H9 (cell line): ENCODE measurements around the gene ATAD3C. TPM values are rescaled to one million over a fixed set of nuclear protein-coding genes. Genes with fewer than 3 reads are reported as not detected.
A peak's percentile ranks its signal among the peaks of the same experiment; 100 is the strongest.

Experiments used
- DNase-seq: peaks from one replicate; pipeline ENCODE4 v3.0.0-alpha.2; 2017
- H2AFZ ChIP-seq: one replicate; pipeline ENCODE4 v1.6.1; 2013; ENCODE audit warnings: mild to moderate bottlenecking, low read length, control low read depth, moderate library complexity
- H2AK5ac ChIP-seq: 2 replicates; pipeline ENCODE4 v1.6.1; 2013; ENCODE audit warnings: low read length, control low read depth, mixed read lengths; ENCODE audit not compliant: insufficient read length
- H2BK120ac ChIP-seq: one replicate; pipeline ENCODE4 v1.6.1; 2013; ENCODE audit warnings: low read depth, mild to moderate bottlenecking, low read length, control low read depth, inconsistent platforms; ENCODE audit not compliant: poor library complexity, severe bottlenecking
- H2BK12ac ChIP-seq: 2 replicates; pipeline ENCODE4 v1.6.1; 2013; ENCODE audit warnings: low read length, control low read depth, mixed read lengths, low read depth; ENCODE audit not compliant: insufficient read length
- H2BK15ac ChIP-seq: 2 replicates; pipeline ENCODE4 v1.6.1; 2013; ENCODE audit warnings: low read depth, low read length, control low read depth
- H2BK20ac ChIP-seq: one replicate; pipeline ENCODE4 v1.6.1; 2013; ENCODE audit warnings: low read depth, mild to moderate bottlenecking, low read length, control low read depth, inconsistent platforms; ENCODE audit not compliant: poor library complexity, severe bottlenecking
- H2BK5ac ChIP-seq: 2 replicates; pipeline ENCODE4 v1.6.1; 2013; ENCODE audit warnings: low read length, control low read depth, mixed read lengths; ENCODE audit not compliant: insufficient read length
- H3K14ac ChIP-seq: 2 replicates; pipeline ENCODE4 v1.6.1; 2013; ENCODE audit warnings: low read length, control low read depth; ENCODE audit not compliant: insufficient read depth
- H3K18ac ChIP-seq: 2 replicates; pipeline ENCODE4 v1.6.1; 2013; ENCODE audit warnings: low read depth, mild to moderate bottlenecking, mixed read lengths, low read length, control low read depth; ENCODE audit not compliant: insufficient read length
- H3K23ac ChIP-seq: 2 replicates; pipeline ENCODE4 v1.6.1; 2013; ENCODE audit warnings: low read length, control low read depth, mixed read lengths, low read depth; ENCODE audit not compliant: insufficient read length
- H3K23me2 ChIP-seq: 2 replicates; pipeline ENCODE4 v1.6.1; 2013; ENCODE audit warnings: low read depth, mild to moderate bottlenecking, mixed read lengths, low read length, control low read depth; ENCODE audit not compliant: insufficient read length, poor library complexity, severe bottlenecking
- H3K27ac ChIP-seq: 2 replicates; pipeline ENCODE4 v1.5.1; 2013; ENCODE audit warnings: low read length, control low read depth, mixed read lengths, low read depth; ENCODE audit not compliant: insufficient read length
- H3K27me3 ChIP-seq: 2 replicates; pipeline ENCODE4 v1.6.1; 2013; ENCODE audit warnings: low read length, control low read depth, inconsistent platforms; ENCODE audit not compliant: insufficient read depth
- H3K4ac ChIP-seq: 2 replicates; pipeline ENCODE4 v1.6.1; 2013; ENCODE audit warnings: low read depth, mild to moderate bottlenecking, control low read depth, inconsistent platforms, low read length, moderate library complexity
- H3K4me1 ChIP-seq: 2 replicates; pipeline ENCODE4 v1.6.1; 2013; ENCODE audit warnings: low read length, control low read depth, inconsistent platforms; ENCODE audit not compliant: insufficient read depth
- H3K4me2 ChIP-seq: 2 replicates; pipeline ENCODE4 v1.6.1; 2013; ENCODE audit warnings: low read length, control low read depth, mixed read lengths; ENCODE audit not compliant: insufficient read length, insufficient read depth
- H3K56ac ChIP-seq: 2 replicates; pipeline ENCODE4 v1.6.1; 2013; ENCODE audit warnings: low read depth, mild to moderate bottlenecking, mixed read lengths, low read length, control low read depth; ENCODE audit not compliant: insufficient read length
- H3K79me1 ChIP-seq: 2 replicates; pipeline ENCODE4 v1.6.1; 2013; ENCODE audit warnings: low read depth, mild to moderate bottlenecking, moderate library complexity, low read length, control low read depth, inconsistent platforms; ENCODE audit not compliant: insufficient read depth, poor library complexity, severe bottlenecking
- H3K79me2 ChIP-seq: 2 replicates; pipeline ENCODE4 v1.6.1; 2013; ENCODE audit warnings: low read length, control low read depth, inconsistent platforms; ENCODE audit not compliant: insufficient read depth
- H3K9ac ChIP-seq: 2 replicates; pipeline ENCODE4 v1.6.1; 2013; ENCODE audit warnings: low read length, control low read depth, mixed read lengths; ENCODE audit not compliant: insufficient read length; ENCODE audit errors: extremely low read depth
- H3K9me3 ChIP-seq: one replicate; pipeline ENCODE4 v1.6.1; 2013; ENCODE audit warnings: low read depth, low read length, inconsistent platforms; ENCODE audit not compliant: control insufficient read depth
- H3T11ph ChIP-seq: one replicate; pipeline ENCODE4 v1.6.1; 2013; ENCODE audit warnings: mild to moderate bottlenecking, low read length, control low read depth, inconsistent platforms
- H4K20me1 ChIP-seq: one replicate; pipeline ENCODE4 v1.6.1; 2013; ENCODE audit not compliant: control insufficient read depth, insufficient read length, insufficient read depth
- H4K5ac ChIP-seq: 2 replicates; pipeline ENCODE4 v1.6.1; 2013; ENCODE audit warnings: low read depth, mild to moderate bottlenecking, mixed read lengths, low read length, control low read depth; ENCODE audit not compliant: insufficient read length
- H4K8ac ChIP-seq: replicated peaks from 2 replicates; pipeline ENCODE4 v1.6.1; 2013; ENCODE audit warnings: low read length, control low read depth, mixed read lengths, low read depth; ENCODE audit not compliant: insufficient read length
- H4K91ac ChIP-seq: 2 replicates; pipeline ENCODE4 v1.6.1; 2013; ENCODE audit warnings: low read depth, mild to moderate bottlenecking, moderate library complexity, mixed read lengths, low read length, control low read depth; ENCODE audit not compliant: insufficient read length
- H3K27ac Mint-ChIP-seq, 3 experiments: 2 replicates in 2 of 3; 3 replicates in 1 of 3; pipeline ENCODE4 v1.8.0; 2020 to 2021; ENCODE audit warnings: mixed read lengths in 3 of 3, mild to moderate bottlenecking in 1 of 3, moderate library complexity in 1 of 3
- H3K27me3 Mint-ChIP-seq: 2 replicates; pipeline ENCODE4 v1.8.0; 2021; ENCODE audit warnings: low read depth, mild to moderate bottlenecking, moderate library complexity, mixed read lengths
- H3K36me3 Mint-ChIP-seq, 3 experiments: 2 replicates in 2 of 3; 3 replicates in 1 of 3; pipeline ENCODE4 v1.8.0; 2020 to 2021; ENCODE audit warnings: low read depth in 3 of 3, mixed read lengths in 3 of 3; ENCODE audit not compliant: insufficient read depth in 1 of 3
- H3K4me1 Mint-ChIP-seq, 2 experiments: 2 replicates each; pipeline ENCODE4 v1.8.0; 2020; ENCODE audit warnings: mixed read lengths in 2 of 2
- H3K4me3 Mint-ChIP-seq, 2 experiments: 2 replicates in 1 of 2; 3 replicates in 1 of 2; pipeline ENCODE4 v1.8.0; 2020 to 2021; ENCODE audit warnings: mild to moderate bottlenecking in 2 of 2, mixed read lengths in 2 of 2, moderate library complexity in 1 of 2
- H3K9me3 Mint-ChIP-seq, 2 experiments: 2 replicates in 1 of 2; 3 replicates in 1 of 2; pipeline ENCODE4 v1.8.0; 2020; ENCODE audit warnings: mild to moderate bottlenecking in 2 of 2, mixed read lengths in 2 of 2, moderate library complexity in 1 of 2
- CTCF ChIP-seq: fragments of 200-600 bp; sonication (generic); conservative IDR thresholded peaks from 3 replicates; pipeline ENCODE4 v1.8.0; 2021; ENCODE audit warnings: antibody characterized with exemption, mild to moderate bottlenecking
- WGBS: extraction: QIAGEN DNeasy Blood & Tissue Kit; methylation state at CpG from one replicate; pipeline ENCODE4 v1.1.7; 2013; ENCODE audit warnings: missing lambda C conversion rate, low lambda C conversion rate, mixed read lengths; ENCODE audit not compliant: insufficient read length; ENCODE audit errors: extremely low coverage; 5-methylcytosine and 5-hydroxymethylcytosine counted together
- total RNA-seq: library from RNA; stranded (reverse); gene quantifications from 2 replicates; pipeline ENCODE4 v1.2.1, GENCODE V29; 2021

Gene ATAD3C
- total RNA-seq, 1 experiment from 2014 or later: 7.7 TPM

DNA sequence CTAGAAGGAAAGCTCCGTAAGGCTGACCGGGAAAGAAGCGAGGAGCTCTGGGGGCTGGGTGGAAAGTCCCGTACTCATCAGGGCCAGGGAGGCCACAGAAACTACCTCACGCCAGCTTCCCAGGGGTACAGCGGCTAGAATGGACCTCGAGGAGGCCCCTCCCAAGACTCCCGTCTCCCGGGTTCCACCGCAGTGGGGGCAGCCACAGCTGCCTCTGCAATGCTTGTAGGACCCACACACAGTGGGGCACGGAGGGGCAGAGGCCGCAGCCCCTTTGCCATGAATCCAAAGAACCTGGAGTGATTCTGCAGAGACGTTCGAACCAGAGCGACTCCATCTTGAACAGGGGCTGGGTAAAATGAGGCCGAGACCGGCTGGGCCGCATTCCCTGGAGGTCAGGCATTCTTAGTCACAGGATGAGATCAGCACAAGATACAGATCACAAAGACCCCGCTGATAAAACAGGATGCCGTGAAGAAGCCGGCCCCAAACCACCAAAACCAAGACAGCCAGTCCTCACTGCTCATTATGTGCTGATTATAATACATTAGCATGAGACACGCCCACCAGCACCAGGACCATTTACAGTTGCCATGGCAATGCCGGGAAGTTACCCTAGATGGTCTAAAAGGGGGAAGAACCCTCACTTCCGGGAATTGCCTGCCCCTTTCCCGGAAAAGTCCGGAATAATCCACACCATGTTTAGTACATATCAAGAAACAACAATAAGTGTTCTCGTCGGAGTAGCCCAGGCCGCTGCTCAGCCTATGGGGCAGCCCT, 26.8 kb upstream of the ATAD3C start:
- no peak overlapping the region for H2BK5ac ChIP-seq
- H3K18ac ChIP-seq: no peak overlapping the region
- H3K4me3 Mint-ChIP-seq: no peak overlapping the region; a peak in 1 of 5 replicates
- H3T11ph ChIP-seq: no peak overlapping the region
- H4K91ac ChIP-seq: no peak overlapping the region
- H2BK120ac ChIP-seq: no peak overlapping the region
- no peak overlapping the region for H3K56ac ChIP-seq
- no peak overlapping the region for H2AK5ac ChIP-seq
- H3K14ac ChIP-seq: peak overlapping the region; percentile 24; the same call in 1 of the 2 replicates
- H3K27ac ChIP-seq: no peak overlapping the region
- no peak overlapping the region for H2BK12ac ChIP-seq
- H3K79me1 ChIP-seq: no peaks in the 10 kb centered on the region
- WGBS: no CpG with 5 or more reads among the region's 29 CpGs
- no peak for TF ChIP-seq CTCF
- H3K36me3 Mint-ChIP-seq: no peaks in the 10 kb centered on the region; a peak in 2 of 7 replicates
- peaks cover 33 to 55% of the 10 kb centered on the region in 2 experiments for H3K4me1 Mint-ChIP-seq
- no peak overlapping the region for H3K23ac ChIP-seq
- H3K27me3 Mint-ChIP-seq: no peaks in the 10 kb centered on the region
- H2BK20ac ChIP-seq: no peak overlapping the region
- H3K27me3 ChIP-seq: no peaks in the 10 kb centered on the region
- peaks cover 3% of the 10 kb centered on the region for H3K23me2 ChIP-seq
- no peak overlapping the region for H2BK15ac ChIP-seq
- H3K4me1 ChIP-seq: peaks cover 5% of the 10 kb centered on the region; the same call in 1 of the 2 replicates
- peak overlapping the region in 2 of 3 experiments; percentile 83 to 91; a peak in 6 of 7 replicates for H3K27ac Mint-ChIP-seq
- no peak overlapping the region for H3K4me2 ChIP-seq
- no peaks in the 10 kb centered on the region for H3K9me3 ChIP-seq
- peak; percentile 79 for DNase-seq
- no peak overlapping the region for H4K8ac ChIP-seq
- no peak overlapping the region for H4K5ac ChIP-seq
- no peaks in the 10 kb centered on the region for H3K79me2 ChIP-seq
- no peaks in the 10 kb centered on the region for H4K20me1 ChIP-seq
- no peak overlapping the region for H3K4ac ChIP-seq
- H3K9ac ChIP-seq: no peak overlapping the region
- no peak overlapping the region for H2AFZ ChIP-seq
- no peaks in the 10 kb centered on the region for H3K9me3 Mint-ChIP-seq
